Renal cortical epithelial cell (primary cell): ENCODE measurements around the gene C12orf42. TPM values are rescaled to one million over a fixed set of nuclear protein-coding genes. Genes with fewer than 3 reads are reported as not detected.
A peak's percentile ranks its signal among the peaks of the same experiment; 100 is the strongest.

ENCODE experiments used
- DNase-seq: peaks from one replicate; pipeline ENCODE4 v3.0.0-alpha.2; 2011; ENCODE audit warnings: low read depth
- total RNA-seq: library from RNA; depleted of rRNA; stranded (reverse); fragments of >200 nt; gene quantifications from 2 replicates; pipeline ENCODE4 v1.2.3, GENCODE V29; 2014

Gene C12orf42
- total RNA-seq, 1 donor from 2014 or later, result not detected

DNA sequence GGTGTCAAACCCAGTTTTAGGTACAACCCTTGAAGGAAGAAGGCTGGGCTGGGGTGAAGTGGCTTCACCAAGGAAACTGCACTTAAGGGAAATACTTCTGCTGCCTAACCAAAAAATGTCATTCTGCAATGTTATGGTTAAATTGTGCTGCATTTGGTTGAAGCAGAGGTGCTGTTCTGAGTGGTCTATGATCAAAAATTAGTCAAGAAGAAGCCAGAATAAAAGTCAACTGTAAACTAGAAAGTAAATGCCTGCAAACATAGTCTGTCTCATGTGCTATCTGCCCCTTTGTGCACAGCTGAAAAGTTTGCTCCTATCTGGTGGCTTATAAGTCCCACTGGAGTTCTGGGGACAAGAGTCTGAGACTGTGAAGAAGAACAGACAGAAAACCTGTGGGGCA is 158.8 kb downstream of the C12orf42 start:
- no peak for DNase-seq

DNA sequence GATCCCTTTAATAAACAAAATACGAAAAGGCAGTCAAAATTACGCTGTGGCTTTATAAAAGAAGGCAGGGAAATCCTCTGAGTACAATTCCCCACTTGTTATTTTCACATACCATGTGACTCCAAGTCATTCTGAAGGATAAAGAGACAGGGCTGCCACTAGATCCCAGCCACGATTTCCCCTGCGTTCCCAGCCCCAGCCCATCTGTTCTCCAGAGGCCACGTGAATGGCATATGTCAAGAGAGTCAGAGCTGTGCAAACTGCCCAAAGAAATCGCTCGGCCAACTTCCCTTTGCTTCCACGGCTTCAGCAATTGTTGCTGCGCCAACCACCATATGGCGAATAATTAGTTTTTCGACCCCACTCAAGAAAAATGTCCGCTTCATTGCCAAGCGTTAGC is 161.3 kb downstream of the C12orf42 start:
- no peak for DNase-seq

DNA sequence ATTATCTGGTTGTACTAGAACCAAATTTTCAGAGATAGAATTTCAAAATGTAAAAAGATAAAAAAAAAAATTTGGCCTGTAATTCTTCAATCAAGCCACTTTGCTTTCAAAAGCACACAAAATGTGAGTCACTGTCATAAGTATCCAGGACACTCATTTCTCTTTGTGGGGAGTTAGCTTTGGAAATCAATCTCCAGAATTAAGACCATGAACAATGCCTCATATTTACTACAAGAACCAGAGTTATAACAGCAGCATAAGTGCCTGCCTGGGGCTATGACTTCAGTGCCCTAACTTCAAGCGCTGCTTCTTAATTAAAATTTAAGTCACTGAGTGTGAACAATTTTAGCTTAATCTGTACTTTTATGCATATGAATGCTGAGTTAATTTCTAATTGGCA is 162.1 kb downstream of the C12orf42 start:
- DNase-seq, result no peak

DNA sequence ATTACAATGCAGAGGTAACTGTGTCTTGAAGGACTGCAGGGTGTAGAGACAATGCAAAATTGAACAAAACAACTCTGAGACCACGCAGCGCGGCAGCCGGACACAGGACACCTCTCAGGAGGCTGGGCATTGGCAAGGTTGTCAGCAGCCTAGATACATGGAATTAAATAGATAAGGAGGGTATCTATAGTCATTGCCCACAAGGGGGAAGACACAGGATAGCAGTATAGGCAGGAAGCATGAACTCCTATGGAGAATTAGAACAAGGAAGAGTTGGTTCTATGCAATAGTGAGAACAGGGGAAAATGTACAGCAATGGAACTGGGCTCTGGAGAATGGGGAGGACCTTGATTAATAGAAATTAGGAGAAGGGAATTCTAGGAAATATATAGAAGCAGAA is 164.1 kb downstream of the C12orf42 start:
- no peak for DNase-seq

DNA sequence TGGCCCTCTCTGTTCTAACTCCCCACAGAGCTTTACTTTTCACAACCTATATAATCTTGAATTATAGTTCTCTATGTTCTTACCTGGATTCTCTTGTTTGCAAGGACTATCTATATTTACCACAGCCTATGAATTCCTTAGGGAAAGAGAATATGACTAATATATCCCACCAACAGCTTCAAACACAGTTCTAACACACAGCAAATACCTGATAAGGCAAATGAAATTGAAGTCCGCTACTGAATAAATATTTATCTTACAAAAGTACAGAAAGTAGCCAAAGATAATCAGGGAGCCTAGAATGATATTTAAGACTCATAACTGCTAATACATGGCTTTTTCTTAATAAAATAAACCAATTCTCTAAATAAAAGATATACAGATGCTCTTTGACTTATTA is 165.1 kb downstream of the C12orf42 start:
- no peak for DNase-seq

DNA sequence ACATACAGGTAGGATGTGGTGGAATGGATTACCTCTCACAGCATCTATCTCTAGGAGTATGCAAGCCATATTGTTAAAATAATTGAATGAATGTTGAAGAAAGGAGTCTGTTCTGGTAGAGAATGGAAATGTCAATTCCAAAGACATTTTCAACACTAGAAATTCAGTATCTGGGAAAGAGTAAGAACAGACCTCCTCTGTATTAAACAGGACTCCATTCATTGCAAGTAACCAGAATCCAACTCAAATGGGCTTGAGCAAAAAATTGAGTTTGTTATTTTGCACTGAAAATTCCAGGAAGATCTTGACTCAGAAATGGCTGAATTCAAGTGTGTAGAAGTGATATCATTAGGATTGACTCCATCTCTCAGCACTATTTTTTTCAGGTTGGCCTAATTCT is 168.1 kb downstream of the C12orf42 start:
- DNase-seq, result no peak

DNA sequence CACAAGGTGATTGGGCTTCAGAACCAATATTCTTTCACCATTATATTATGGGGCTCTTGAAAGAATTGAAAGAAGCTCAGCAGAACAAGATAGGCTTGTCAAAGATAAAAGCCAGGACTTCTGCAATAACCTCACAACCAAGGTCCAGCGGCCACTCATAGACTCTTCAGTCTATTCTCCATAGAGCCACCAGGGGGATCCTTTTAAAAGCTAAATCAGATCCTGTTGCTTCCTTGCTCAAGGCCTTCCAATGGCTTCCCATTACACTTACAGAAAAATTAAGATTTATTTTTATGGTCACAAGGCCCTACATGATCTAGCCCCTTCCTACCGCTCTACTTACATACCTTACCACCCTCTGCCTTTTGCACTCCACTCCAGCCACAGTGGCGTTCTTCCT is 169.6 kb downstream of the C12orf42 start:
- peak; percentile 2 for DNase-seq

DNA sequence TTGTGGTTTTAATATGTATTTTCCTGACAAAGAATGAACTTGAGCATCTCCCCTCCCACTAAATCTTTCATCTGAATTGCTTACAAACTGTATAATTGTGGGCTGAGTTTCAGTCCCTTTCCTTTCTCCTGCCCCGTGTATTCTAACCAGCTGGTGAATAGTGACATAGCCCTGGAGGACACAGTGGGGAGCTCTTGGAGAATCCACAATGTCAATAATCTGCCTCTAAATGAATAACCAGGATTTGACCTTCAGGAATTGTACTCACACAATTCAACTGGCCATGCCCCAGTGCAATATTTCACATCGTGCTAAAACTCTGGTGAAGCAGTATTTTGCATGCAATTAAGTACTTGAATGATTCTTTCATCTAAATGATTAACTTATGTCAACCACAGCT is 177.2 kb downstream of the C12orf42 start:
- no peak for DNase-seq

DNA sequence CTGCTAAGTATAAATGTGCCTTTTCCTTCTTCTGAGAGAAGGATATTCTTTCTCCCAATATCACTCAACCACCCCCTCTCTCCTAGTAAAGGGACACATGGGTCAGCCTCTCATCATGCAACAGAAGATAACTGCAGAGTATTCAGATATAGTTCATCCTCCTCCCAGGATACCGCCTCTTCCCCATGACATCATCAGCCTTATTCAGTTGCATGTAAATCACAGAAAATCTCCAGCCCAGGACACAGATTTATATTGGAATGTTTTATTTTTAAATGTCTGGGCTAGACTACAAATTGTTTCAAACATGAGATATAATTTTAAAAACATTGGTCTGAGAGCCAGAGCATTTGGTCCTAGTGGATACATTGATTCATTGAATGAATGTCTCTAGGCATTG is 178.5 kb downstream of the C12orf42 start:
- no peak for DNase-seq

DNA sequence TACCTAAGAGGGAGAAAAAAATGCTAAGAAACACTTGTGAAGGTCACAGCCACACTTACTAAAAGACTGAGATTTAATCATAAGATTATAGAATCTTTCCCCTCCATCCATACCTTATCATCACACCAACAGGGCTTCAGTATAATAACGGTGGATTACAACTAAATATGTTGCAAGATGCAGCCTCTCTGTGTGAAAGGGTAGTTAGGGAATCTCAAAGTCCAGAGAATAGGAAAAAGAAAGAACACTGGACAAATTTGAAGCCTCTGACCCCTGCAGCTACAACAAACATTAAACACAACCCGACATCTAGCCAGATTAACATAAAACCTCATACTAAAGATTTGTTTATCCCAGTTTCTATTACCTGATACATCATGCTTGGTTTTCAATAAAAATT is 181.0 kb downstream of the C12orf42 start:
- no peak for DNase-seq

DNA sequence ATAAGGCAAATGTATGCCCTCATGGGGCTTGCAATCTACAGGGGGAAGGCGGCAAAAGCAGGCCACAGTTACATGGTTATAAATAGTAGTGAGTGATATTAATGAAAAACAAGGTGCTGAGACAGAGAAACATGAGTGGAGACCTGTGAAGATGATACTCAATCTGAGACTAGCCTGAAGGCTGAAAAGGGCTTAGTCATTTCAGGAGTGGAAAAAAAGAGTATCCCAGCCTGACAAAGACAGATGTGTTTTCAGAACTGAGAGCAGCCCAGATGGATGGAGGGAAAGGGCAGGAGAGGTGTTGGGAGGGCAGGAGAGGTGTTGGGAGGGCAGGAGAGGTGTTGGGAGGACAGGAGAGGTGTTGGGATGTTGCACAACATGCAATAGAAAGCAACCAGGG is 181.9 kb downstream of the C12orf42 start:
- DNase-seq, result no peak

DNA sequence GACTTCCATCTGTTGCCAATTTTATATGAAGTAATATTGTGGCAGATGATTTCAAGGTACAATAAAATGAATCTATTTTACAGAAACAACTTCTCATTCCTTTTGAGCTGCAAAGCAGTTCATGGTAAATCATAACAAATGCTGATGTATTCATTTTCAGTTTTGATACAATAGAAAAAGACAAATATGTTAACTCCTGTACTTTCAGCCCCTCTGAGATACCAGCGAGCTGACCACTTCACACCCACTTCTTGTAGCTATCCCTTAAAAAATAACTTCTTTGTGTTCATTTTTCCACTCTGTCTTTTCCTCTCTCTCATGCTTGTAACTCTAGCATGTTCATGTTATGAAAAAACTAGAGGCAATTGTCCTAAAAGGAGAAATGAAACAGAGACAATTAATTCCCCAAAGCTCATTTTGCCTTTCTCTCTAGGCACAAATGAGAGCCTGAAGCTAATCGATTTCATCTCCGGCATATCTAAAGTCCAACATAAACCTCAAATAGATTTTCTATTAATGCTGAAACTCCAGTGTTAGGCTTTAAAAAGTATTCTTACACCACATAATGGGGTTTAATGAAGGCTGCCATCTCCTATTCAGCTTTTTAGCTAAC is 182.9 kb downstream of the C12orf42 start:
- DNase-seq, result no peak

DNA sequence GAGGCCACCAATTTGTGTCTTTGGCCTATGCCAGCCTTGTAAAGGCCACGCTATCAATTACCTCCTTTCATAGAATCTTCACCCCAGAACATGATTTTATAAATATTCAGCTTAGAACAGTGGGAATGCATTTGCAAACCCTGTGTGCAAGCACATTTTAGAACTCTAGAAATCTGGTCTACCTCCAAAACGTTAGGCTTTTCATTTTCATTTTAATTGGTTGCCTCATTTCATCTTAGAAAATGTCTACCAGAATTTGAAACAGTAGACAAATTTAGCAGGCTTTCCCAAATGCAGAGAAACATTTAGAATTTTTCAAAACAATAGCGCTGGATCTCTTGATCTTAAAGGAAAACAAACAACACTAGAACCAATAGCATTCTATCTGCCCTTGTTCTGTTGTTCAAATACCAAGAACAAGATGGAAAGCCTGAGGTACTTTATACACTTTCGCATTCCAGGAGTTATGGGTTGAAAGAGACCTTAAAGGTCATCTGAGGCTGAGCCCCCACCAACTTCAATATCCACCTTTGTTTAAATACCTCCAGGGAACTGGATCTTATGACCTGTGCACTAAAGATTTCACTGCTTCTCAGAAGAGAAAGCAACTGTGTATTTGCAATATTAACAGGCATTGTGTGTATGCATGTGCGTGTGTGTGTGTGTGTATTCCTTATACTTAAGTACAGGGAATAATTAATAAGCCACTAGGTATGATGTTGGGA is 185.1 kb downstream of the C12orf42 start:
- no peak for DNase-seq

DNA sequence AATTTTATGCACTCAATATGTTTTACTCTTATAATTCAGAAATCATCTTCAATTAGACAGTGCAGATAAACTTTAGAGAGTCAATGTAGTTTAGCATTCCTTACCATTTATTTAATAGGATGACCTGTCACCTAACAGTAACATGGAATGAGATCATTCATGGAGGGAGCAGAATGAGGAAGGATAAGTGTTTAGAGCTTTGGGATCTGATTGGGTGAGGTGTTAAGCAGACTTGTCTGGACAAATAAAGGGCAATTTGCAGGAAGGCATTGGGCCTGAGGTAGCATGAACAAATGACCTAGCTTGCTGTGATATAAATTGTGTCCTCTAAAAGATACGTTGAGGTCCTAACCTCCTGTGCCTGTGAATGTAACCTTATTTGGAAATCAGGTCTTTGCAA is 187.4 kb downstream of the C12orf42 start:
- no peak for DNase-seq

DNA sequence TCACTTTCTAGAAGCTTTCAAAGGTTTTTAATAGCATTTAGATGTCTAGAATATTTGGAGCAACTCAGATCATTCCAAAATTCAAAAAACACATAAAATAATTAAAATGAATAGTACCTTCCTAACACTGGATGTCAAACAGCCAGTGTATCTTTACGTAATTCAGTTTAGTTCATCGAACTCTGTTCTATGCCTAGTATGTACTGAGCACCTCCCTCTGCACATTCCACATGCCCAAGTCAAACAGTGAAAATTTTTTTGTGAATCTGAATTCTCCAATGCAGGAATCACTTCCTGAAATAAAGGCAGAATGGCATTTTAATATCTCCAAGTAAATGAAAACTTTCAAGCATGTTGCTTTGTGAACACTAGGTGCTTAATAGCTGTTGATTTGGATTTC is 192.3 kb downstream of the C12orf42 start:
- DNase-seq, result no peak

DNA sequence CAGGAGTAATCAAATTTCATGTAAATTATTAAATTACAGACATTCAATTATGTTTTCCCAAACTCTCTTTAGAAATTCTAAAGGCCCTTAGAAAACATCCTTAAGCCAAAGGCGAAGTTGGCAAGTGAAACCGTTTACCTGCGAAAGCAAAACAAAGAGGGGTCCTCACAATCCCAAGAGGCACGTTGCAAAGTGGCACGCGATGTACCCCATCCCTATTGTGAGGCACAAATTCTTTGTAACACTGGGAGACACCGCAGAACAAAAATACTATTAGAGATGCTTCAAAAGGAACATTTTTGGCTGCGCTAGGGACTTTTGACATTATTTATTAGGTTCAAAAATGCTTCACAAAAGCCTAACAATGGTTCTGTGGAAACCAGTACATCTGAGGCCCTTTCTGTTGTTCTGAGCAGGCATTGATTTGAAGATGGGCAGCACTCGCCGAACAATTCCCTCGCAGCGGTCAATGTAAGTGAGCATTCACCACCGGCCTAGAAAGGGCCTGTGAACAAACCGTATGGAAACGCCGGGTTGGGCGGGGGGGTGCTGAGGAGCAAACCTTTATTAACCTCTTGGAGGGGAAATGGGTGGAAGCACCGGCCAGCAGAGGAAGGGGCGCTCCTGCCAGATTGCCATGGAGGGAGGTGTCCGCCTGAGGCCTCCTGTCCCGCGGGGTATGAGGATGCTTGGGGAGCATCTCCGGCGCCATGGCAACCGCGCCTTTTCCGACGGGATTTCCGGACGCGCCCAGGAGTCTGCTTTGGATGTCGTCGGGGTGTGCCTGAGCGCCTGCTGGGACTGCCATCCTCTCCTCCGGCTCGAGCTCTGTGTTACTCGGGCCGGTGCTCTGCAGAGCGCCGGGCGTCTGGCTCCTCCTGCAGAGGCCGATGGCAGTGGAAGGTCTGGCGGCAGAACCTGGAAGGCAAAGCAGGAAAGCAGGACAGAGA is 193.9 kb downstream of the C12orf42 start:
- no peak for DNase-seq

DNA sequence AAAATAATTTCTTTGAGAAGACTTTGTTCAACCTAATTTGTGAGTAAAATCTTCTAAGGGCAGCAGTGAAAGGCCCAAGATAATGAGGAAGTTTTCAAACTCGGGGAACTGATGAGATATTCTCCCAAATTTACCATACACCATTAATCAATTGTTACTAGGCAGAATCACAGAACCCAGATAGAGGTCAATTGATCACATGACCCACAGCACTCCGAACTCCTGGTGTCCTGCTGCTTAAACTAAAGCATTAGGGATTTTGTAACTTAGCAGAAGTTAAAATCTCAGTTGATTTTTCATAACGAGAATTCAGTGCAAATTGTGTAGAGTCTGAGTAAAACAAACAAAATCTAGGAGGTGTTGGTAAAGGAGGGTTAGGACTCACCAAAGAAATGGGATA is 207.8 kb downstream of the C12orf42 start:
- no peak for DNase-seq

DNA sequence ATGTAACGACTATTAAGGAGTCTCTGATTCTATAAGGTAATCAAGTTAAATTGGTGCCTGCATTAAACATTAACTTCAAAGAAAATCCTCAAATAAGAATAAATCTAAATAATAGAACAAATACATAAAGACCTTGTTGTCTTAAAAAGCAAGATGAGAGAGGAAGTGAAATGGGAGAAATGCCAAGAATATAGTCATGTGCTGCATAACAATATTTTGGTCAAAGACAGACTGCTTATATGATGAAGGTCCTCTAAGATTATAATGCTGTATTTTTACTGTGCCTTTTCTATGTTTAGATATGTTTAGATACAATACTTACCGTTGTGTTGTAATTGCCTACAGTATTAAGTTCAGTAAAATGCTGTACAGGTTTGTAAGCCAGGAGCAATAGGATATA is 213.6 kb downstream of the C12orf42 start:
- no peak for DNase-seq

DNA sequence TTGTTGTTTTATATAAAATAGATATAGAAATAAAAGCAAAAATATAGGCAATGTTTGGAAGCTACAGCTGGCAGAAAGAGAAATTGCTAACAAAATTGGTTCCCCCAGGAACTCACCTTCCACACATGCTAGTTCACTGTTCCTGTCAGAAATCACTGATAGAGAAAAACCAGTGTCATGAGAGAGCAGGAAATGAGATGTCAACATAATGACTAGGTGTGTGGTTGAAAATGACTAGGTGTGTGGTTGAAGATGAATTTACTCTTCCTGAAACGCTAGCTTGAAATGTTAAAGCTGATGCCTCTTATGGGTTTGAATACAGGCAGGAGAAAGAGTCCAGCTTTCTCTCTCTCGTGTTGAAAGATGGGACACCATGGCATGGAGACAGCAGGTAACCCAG is 216.3 kb downstream of the C12orf42 start:
- DNase-seq, result no peak

DNA sequence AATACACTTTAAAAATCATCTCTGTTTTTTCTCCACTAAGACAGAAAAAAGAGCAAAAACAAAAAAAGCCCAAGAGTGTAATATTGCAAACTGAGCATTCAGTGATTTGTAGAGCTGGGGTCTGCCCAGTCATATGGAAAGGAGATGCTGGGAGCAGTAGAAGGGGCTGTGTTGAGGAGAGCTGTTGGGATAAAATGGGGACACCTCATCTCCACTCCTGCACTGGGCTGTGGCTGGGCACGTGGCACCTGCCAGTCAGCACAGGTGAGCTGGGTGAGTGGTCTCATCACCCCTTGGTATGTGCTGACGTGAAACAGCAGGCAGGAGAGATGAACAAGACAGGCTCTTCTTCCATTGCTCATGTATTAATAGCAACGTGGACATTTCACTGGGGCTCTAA is 217.4 kb downstream of the C12orf42 start:
- DNase-seq, result no peak

DNA sequence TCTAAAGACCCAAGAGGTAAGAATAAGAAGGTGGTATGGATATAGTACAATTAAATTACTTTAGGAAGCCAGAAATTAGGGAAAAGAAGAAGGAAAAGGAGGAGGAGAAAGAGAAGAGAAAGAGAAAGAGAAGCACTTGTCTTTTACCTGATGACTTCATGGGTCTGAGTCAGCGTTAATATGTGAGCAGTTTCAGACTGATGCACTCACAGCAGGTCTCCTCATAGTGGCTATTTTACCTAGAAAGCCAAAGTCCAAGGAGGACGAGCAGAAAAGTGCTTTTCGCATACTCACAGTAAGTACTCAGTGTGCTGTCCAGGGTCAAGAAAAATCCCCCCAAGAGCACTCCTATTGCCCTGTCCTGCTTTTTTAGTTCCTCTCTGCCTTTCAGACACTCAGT is 222.1 kb downstream of the C12orf42 start:
- DNase-seq, result peak; percentile 25

DNA sequence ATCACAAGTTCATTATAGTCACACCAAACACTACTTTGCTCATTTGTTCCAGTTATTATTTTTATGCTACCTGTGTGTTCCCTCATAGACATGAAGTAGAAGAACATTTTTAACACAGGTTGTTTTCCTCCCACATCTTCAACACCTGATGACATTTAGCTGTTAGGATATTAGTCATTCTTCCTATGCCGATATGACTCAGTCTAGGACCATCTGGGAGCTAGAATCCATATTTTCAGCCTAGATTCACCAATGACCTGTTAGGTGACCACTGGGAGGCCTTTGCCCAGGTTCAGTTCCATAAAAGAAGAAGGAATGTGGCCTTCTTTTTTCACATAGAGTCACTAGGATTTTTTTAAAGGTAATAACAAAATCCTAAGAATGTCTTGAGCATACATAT is 222.8 kb downstream of the C12orf42 start:
- no peak for DNase-seq

DNA sequence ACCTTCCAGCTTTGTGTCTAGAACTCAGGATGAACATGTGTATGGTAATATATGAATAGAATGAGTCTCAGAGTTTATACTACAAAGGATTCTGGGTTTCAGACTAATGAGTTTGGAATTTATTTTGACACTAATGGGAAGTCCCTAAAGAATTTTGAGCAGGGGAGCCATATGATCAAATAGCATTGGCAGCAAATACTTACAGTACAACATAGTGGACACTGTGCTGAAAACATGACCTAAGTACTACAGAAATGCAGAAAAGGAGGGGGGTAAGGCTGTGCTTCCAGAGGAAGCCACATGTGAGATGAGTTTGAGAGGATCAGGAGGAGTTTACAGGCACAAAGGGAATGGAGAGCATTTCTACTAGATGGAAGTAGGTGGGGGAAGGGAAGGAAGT is 225.8 kb downstream of the C12orf42 start:
- no peak for DNase-seq
